ENCODE measurements around the gene CTCF.

DNA sequence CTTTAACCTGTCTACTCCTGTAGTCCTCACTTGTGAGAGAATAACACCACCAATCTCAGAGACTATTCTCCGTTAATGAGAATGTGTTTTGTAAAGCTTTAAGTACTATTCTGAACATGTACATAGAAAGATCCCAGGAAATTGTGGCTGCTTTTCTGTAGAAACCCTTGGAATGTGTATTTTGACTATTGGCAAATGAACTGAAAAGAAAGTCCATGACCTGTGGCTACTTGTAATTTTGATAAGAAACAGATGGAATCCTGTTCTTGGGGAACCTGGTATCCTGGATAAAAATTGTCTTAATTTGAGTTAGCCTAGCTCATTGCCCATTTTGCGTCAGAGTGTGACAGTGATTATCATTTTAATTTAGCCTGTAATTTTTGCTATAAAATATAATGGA is 9.1 kb downstream of the CTCF start:
- TF ChIP-seq, protein P1, sequence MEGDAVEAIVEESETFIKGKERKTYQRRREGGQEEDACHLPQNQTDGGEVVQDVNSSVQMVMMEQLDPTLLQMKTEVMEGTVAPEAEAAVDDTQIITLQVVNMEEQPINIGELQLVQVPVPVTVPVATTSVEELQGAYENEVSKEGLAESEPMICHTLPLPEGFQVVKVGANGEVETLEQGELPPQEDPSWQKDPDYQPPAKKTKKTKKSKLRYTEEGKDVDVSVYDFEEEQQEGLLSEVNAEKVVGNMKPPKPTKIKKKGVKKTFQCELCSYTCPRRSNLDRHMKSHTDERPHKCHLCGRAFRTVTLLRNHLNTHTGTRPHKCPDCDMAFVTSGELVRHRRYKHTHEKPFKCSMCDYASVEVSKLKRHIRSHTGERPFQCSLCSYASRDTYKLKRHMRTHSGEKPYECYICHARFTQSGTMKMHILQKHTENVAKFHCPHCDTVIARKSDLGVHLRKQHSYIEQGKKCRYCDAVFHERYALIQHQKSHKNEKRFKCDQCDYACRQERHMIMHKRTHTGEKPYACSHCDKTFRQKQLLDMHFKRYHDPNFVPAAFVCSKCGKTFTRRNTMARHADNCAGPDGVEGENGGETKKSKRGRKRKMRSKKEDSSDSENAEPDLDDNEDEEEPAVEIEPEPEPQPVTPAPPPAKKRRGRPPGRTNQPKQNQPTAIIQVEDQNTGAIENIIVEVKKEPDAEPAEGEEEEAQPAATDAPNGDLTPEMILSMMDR (conservative IDR thresholded peaks at IDR 0.05; ENCODE audit: low read depth in 2 of 2) = no peak
- TF ChIP-seq ZNF331 (CRISPR knock-in tag; IDR thresholded peaks at IDR 0.05; ENCODE audit: low read depth) (no peak), CREB1 (CRISPR knock-in tag; IDR thresholded peaks at IDR 0.05; ENCODE audit: low read depth) (no peak), EZH2 (IDR thresholded peaks at IDR 0.05; ENCODE audit: low read depth, unreplicated experiment) (no peak), POLR2AphosphoS5 (IDR thresholded peaks at IDR 0.05; ENCODE audit: low read depth) (no peak), EZH2phosphoT487 (IDR thresholded peaks at IDR 0.05; ENCODE audit: unreplicated experiment) (no peak), ETS1 (IDR thresholded peaks at IDR 0.05) (no peak)
- TF ChIP-seq, protein P2, sequence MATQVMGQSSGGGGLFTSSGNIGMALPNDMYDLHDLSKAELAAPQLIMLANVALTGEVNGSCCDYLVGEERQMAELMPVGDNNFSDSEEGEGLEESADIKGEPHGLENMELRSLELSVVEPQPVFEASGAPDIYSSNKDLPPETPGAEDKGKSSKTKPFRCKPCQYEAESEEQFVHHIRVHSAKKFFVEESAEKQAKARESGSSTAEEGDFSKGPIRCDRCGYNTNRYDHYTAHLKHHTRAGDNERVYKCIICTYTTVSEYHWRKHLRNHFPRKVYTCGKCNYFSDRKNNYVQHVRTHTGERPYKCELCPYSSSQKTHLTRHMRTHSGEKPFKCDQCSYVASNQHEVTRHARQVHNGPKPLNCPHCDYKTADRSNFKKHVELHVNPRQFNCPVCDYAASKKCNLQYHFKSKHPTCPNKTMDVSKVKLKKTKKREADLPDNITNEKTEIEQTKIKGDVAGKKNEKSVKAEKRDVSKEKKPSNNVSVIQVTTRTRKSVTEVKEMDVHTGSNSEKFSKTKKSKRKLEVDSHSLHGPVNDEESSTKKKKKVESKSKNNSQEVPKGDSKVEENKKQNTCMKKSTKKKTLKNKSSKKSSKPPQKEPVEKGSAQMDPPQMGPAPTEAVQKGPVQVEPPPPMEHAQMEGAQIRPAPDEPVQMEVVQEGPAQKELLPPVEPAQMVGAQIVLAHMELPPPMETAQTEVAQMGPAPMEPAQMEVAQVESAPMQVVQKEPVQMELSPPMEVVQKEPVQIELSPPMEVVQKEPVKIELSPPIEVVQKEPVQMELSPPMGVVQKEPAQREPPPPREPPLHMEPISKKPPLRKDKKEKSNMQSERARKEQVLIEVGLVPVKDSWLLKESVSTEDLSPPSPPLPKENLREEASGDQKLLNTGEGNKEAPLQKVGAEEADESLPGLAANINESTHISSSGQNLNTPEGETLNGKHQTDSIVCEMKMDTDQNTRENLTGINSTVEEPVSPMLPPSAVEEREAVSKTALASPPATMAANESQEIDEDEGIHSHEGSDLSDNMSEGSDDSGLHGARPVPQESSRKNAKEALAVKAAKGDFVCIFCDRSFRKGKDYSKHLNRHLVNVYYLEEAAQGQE (IDR thresholded peaks at IDR 0.05; ENCODE audit: unreplicated experiment) = no peak
